PC-3 (cell line): ENCODE measurements around the gene CCDC184. TPM values are rescaled to one million over a fixed set of nuclear protein-coding genes. Genes with fewer than 3 reads are reported as not detected.

Experiments used
- ATAC-seq: fragments of 200-7000 bp; cut with Tn5 transposase; 2 replicates; pipeline ENCODE4 v1.9.1; 2020; ENCODE audit warnings: mild to moderate bottlenecking, moderate library complexity
- BruUV-seq: library from RNA; stranded (reverse); fragments of 400-500 nt; replicated peaks from 2 replicates; lab custom pipeline; 2021; lab: Mats Ljungman, UMichigan
- CTCF ChIA-PET: fragments of 300-600 bp; sonication (Branson Sonifier 250); formaldehyde crosslinking; loops from one replicate; lab custom pipeline; 2022; ENCODE audit warnings: antibody characterized with exemption; lab: Charles Lee
- POLR2A ChIA-PET: fragments of 300-600 bp; sonication (Branson Sonifier 250); formaldehyde crosslinking; loops from one replicate; lab custom pipeline; 2022; ENCODE audit warnings: antibody characterized with exemption; ENCODE audit not compliant: unreplicated experiment; lab: Charles Lee
- DNase-seq: peaks from one replicate; pipeline ENCODE4 v3.0.0-alpha.2; 2015
- H2AFZ ChIP-seq: fragments of 300-600 bp; sonication (generic); 2 replicates; pipeline ENCODE4 v1.6.0; 2016; ENCODE audit warnings: antibody characterized with exemption, low read length
- H3F3A ChIP-seq: fragments of 300-600 bp; sonication (generic); one replicate; pipeline ENCODE4 v1.6.0; 2017; ENCODE audit warnings: antibody characterized with exemption, low read length, control low read depth, mild to moderate bottlenecking; ENCODE audit not compliant: unreplicated experiment
- H3K27ac ChIP-seq: fragments of 300-600 bp; sonication (generic); 2 replicates; pipeline ENCODE4 v1.5.1; 2016; ENCODE audit warnings: mild to moderate bottlenecking, low read length
- H3K27me3 ChIP-seq: fragments of 300-600 bp; sonication (generic); 2 replicates; pipeline ENCODE4 v1.6.1; 2016; ENCODE audit warnings: low read length, mixed read lengths
- H3K36me3 ChIP-seq: fragments of 300-600 bp; sonication (generic); 2 replicates; pipeline ENCODE4 v1.6.1; 2016; ENCODE audit warnings: low read depth, mixed run types, low read length, mixed read lengths
- H3K4me1 ChIP-seq: fragments of 300-600 bp; sonication (generic); 2 replicates; pipeline ENCODE4 v1.5.1; 2016; ENCODE audit warnings: low read length; ENCODE audit not compliant: insufficient read depth
- H3K4me2 ChIP-seq: fragments of 300-600 bp; sonication (generic); 2 replicates; pipeline ENCODE4 v1.6.0; 2016; ENCODE audit warnings: low read length
- H3K4me3 ChIP-seq: fragments of 300-600 bp; sonication (generic); 2 replicates; pipeline ENCODE4 v1.5.1; 2016; ENCODE audit warnings: mild to moderate bottlenecking, low read length, mixed read lengths
- H3K79me2 ChIP-seq: fragments of 300-600 bp; sonication (generic); 2 replicates; pipeline ENCODE4 v1.6.1; 2017; ENCODE audit warnings: low read length, mixed read lengths
- H3K9ac ChIP-seq: fragments of 300-600 bp; sonication (generic); 2 replicates; pipeline ENCODE4 v1.6.0; 2016; ENCODE audit warnings: mild to moderate bottlenecking, low read length
- H3K9me2 ChIP-seq: fragments of 300-600 bp; sonication (generic); replicated peaks from 2 replicates; pipeline ENCODE4 v1.6.1; 2016; ENCODE audit warnings: mixed run types, low read length, mixed read lengths
- H3K9me3 ChIP-seq: fragments of 300-600 bp; sonication (generic); 2 replicates; pipeline ENCODE4 v1.6.1; 2016; ENCODE audit warnings: low read length, mixed read lengths
- H4K20me1 ChIP-seq: fragments of 300-600 bp; sonication (generic); 2 replicates; pipeline ENCODE4 v1.6.1; 2016; ENCODE audit warnings: low read length, mixed read lengths
- EZH2 ChIP-seq: fragments of 300-600 bp; sonication (generic); IDR thresholded peaks from one replicate; pipeline ENCODE4 v1.6.1; 2017; ENCODE audit warnings: antibody characterized with exemption, mild to moderate bottlenecking, low read length; ENCODE audit not compliant: unreplicated experiment
- EZH2phosphoT487 ChIP-seq: fragments of 300-600 bp; sonication (generic); IDR thresholded peaks from 2 replicates; pipeline ENCODE4 v1.6.1; 2018; ENCODE audit warnings: mild to moderate bottlenecking, antibody characterized with exemption, low read length, borderline replicate concordance
- intact Hi-C: fragments of 100-400 bp; cut with micrococcal nuclease; formaldehyde crosslinking; loops from 2 replicates; pipeline ENCODE4 v1.9.0; 2023
- total RNA-seq: library from RNA; depleted of rRNA; stranded (reverse); fragments of >200 nt; gene quantifications from 2 replicates; pipeline ENCODE4 v1.2.3, GENCODE V29; 2014
- TF ChIP-seq, protein P1 (sequence below): fragments of 300-600 bp; sonication (generic); conservative IDR thresholded peaks from 2 replicates; pipeline ENCODE4 v1.5.1; 2017; ENCODE audit warnings: antibody characterized with exemption, low read depth, mild to moderate bottlenecking, low read length

Gene CCDC184
- total RNA-seq, 1 experiment from 2014 or later = not detected

DNA sequence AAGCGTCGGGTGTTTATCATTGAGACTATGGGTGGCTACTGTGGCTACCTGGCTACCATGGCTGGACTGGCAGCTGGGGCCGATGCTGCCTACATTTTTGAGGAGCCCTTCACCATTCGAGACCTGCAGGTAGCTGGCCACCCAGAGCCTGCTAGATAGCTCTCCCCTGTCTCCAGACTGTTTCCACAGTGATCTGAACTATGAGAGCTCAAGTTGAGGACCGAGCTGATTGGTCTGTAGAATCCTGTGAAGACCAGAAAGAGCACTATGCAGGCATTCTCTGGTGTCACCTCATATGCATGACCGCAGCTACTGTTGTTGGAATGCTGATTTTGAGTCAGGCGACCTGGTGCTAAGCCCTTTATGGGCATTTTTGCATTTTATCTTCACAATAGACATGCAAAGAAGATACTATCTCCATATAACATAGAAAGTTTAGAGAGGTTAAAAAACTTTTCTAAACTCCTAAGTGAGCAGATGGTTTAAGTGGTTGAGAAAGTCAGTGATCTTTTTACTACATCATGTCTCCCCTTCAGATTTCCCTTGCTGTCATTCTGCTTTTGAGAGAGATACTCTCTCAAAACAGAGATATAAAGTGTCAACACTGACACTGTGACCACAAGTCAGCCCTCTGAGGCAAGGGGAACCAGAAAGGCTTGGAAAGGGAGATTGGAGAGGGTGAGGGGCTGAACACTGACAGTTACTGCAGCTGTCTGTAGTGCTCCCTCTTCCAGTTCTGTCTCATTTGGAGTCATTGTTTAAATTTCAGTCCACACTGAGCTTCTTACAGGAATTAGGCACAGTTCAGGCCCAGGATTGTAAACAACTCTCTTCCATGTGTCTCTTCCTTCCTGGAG is 40.4 kb upstream of the CCDC184 start:
- Histone ChIP-seq H3K4me3 (no peak overlapping the region), H3K9me3 (no peaks in the 10 kb centered on the region), H3K36me3 (peaks cover 39% of the 10 kb centered on the region; the same call in 1 of the 2 replicates), H3K79me2 (no peaks in the 10 kb centered on the region), H3F3A (no peaks in the 10 kb centered on the region), H3K4me2 (no peak overlapping the region), H3K9me2 (no peaks in the 10 kb centered on the region), H3K4me1 (no peaks in the 10 kb centered on the region), H4K20me1 (no peaks in the 10 kb centered on the region), H2AFZ (no peak overlapping the region), H3K27ac (no peak overlapping the region), H3K9ac (no peak overlapping the region), H3K27me3 (no peaks in the 10 kb centered on the region)
- no TSS peak for BruUV-seq
- DNase-seq (no peak), ATAC-seq (no peak)
- CTCF ChIA-PET = no interaction called here
- intact Hi-C loops = no loop called here
- POLR2A ChIA-PET = no interaction called here
- TF ChIP-seq EZH2 (no peak), EZH2phosphoT487 (no peak)
- TF ChIP-seq, protein P1, sequence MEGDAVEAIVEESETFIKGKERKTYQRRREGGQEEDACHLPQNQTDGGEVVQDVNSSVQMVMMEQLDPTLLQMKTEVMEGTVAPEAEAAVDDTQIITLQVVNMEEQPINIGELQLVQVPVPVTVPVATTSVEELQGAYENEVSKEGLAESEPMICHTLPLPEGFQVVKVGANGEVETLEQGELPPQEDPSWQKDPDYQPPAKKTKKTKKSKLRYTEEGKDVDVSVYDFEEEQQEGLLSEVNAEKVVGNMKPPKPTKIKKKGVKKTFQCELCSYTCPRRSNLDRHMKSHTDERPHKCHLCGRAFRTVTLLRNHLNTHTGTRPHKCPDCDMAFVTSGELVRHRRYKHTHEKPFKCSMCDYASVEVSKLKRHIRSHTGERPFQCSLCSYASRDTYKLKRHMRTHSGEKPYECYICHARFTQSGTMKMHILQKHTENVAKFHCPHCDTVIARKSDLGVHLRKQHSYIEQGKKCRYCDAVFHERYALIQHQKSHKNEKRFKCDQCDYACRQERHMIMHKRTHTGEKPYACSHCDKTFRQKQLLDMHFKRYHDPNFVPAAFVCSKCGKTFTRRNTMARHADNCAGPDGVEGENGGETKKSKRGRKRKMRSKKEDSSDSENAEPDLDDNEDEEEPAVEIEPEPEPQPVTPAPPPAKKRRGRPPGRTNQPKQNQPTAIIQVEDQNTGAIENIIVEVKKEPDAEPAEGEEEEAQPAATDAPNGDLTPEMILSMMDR = no peak

DNA sequence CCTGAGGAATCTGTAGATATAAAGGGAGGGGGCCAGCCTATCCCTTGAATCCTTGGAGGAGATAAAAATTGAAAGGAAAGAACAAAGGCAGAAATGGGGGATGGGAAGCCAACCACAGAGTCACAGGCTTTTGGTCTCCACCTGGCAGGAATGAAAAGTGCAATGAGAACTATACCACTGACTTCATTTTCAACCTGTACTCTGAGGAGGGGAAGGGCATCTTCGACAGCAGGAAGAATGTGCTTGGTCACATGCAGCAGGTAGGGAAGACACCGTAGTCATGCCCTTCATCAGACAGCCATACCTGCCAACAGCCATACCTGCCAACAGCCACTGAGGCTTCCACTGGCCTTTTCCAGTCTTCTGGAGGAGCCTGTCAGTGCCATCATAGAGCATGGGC is 39.5 kb upstream of the CCDC184 start:
- TF ChIP-seq, protein P1 = no peak
- TF ChIP-seq EZH2phosphoT487 = no peak
- TF ChIP-seq EZH2 = no peak
- Histone ChIP-seq H3K36me3 (peaks cover 39% of the 10 kb centered on the region; the same call in 1 of the 2 replicates), H2AFZ (no peak overlapping the region), H3K9me2 (no peaks in the 10 kb centered on the region), H3F3A (no peaks in the 10 kb centered on the region), H3K9me3 (no peaks in the 10 kb centered on the region), H4K20me1 (no peaks in the 10 kb centered on the region), H3K4me2 (no peak overlapping the region), H3K79me2 (no peaks in the 10 kb centered on the region), H3K9ac (no peak overlapping the region), H3K4me3 (no peak overlapping the region), H3K27ac (no peak overlapping the region), H3K4me1 (no peaks in the 10 kb centered on the region), H3K27me3 (no peaks in the 10 kb centered on the region)
- DNase-seq = no peak
- no TSS peak for BruUV-seq
- ChIA-PET POLR2A (no interaction called here), CTCF (no interaction called here)
- intact Hi-C loops = no loop called here
- no peak for ATAC-seq

DNA sequence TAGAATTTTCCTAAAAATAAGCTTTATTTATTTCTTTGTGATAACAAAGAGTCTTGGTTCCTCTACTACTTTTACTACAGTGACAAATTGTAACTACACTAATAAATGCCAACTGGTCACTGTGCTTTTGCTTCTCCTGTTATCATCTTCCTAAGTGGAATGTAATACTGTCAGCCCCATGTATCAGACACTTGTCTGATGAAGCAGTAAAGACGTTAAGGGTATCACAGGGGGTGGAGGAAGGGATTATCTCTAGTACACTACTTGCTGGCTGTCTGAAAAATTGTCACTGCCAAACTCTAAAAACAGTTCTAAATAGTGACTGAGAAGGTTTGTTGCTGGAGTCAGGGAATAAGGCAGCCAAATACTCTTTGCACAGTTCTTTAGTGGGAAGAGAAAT is 37.5 kb upstream of the CCDC184 start:
- Histone ChIP-seq H3K27me3 (no peaks in the 10 kb centered on the region), H3K4me2 (no peak overlapping the region), H3K9me2 (no peaks in the 10 kb centered on the region), H3K4me1 (no peaks in the 10 kb centered on the region), H4K20me1 (no peaks in the 10 kb centered on the region), H3K4me3 (no peak overlapping the region), H3K9ac (no peak overlapping the region), H3K9me3 (no peaks in the 10 kb centered on the region), H3F3A (no peaks in the 10 kb centered on the region), H3K27ac (no peak overlapping the region), H2AFZ (no peak overlapping the region), H3K36me3 (peaks cover 39% of the 10 kb centered on the region; the same call in 1 of the 2 replicates), H3K79me2 (no peaks in the 10 kb centered on the region)
- POLR2A ChIA-PET = no interaction called here
- CTCF ChIA-PET = no interaction called here
- no peak for DNase-seq
- no peak for TF ChIP-seq EZH2
- TF ChIP-seq EZH2phosphoT487 = no peak
- TF ChIP-seq, protein P1 = no peak
- ATAC-seq = no peak
- intact Hi-C loops = no loop called here
- no TSS peak for BruUV-seq
